Epithelial cell of proximal tubule (primary cell): ENCODE measurements around the gene GCC1. TPM values are rescaled to one million over a fixed set of nuclear protein-coding genes. Genes with fewer than 3 reads are reported as not detected.
A peak's percentile ranks its signal among the peaks of the same experiment; 100 is the strongest.

Source experiments
- DNase-seq: peaks from one replicate; pipeline ENCODE4 v3.0.0-alpha.2; 2011; ENCODE audit warnings: low read depth
- H3K4me3 ChIP-seq: 2 replicates; pipeline ENCODE4 v1.5.1; 2011; ENCODE audit warnings: low read depth, mild to moderate bottlenecking, low read length
- CTCF ChIP-seq: conservative IDR thresholded peaks from 2 replicates; pipeline ENCODE4 v1.5.1; 2012; ENCODE audit warnings: low read depth, mild to moderate bottlenecking, low read length
- total RNA-seq: library from RNA; depleted of rRNA; stranded (reverse); fragments of >200 nt; gene quantifications from 2 replicates; pipeline ENCODE4 v1.2.3, GENCODE V29; 2015

The GCC1 gene
- total RNA-seq, 1 donor from 2014 or later: 13.9 TPM

- no peak for DNase-seq
- no peak for TF ChIP-seq CTCF
- no peak overlapping the region for H3K4me3 ChIP-seq
These were observed 6.2 kb upstream of the GCC1 start for GRCh38 chr7:127591591-127591990.

- H3K4me3 ChIP-seq: no peak overlapping the region
These were observed 5.8 kb upstream of the GCC1 start for GRCh38 chr7:127591189-127591588.

GRCh38 chr7:127589896-127590295, 4.5 kb upstream of the GCC1 start:
- TF ChIP-seq CTCF: no peak
- H3K4me3 ChIP-seq: no peak overlapping the region
- no peak for DNase-seq

More at GRCh38 chr7:127591189-127591588, 5.8 kb upstream of the GCC1 start:
- no peak for DNase-seq
- no peak for TF ChIP-seq CTCF

GRCh38 chr7:127588697-127589482, 3.5 kb upstream of the GCC1 start:
- peak; percentile 62 for TF ChIP-seq CTCF
- DNase-seq: no peak
- H3K4me3 ChIP-seq: peak overlapping the region; percentile 90

- peak within 1 kb of the TSS; percentile 90 for H3K4me3 ChIP-seq
- TF ChIP-seq CTCF: no peak
- DNase-seq: no peak
These were observed 2.8 kb upstream of the GCC1 start, which contains the start of gene ARF5 for GRCh38 chr7:127588019-127588696. TSS of gene ARF5 (plus strand) at chr7:127588411. CDS start at chr7:127588499, 88 bp downstream.

- no peak for TF ChIP-seq CTCF
- no peak for DNase-seq
- H3K4me3 ChIP-seq: peak overlapping the region; percentile 90
These were observed 2.2 kb upstream of the GCC1 start for GRCh38 chr7:127587663-127588018.
